Parathyroid adenoma (tissue), 2 donors: ENCODE measurements around the gene ZNF469.

Experiments used
- H2AFZ ChIP-seq: fragments of 300-600 bp; sonication (generic); one replicate; pipeline ENCODE4 v1.7.0; 2017; ENCODE audit warnings: antibody characterized with exemption, mild to moderate bottlenecking
- H3K27ac ChIP-seq: fragments of 300-600 bp; sonication (generic); one replicate; pipeline ENCODE4 v1.7.0; 2017
- H3K27me3 ChIP-seq: fragments of 300-600 bp; sonication (generic); one replicate; pipeline ENCODE4 v1.7.0; 2017; ENCODE audit warnings: low read length; ENCODE audit not compliant: control insufficient read depth, insufficient read depth
- H3K36me3 ChIP-seq: fragments of 300-600 bp; sonication (generic); one replicate; pipeline ENCODE4 v1.7.0; 2017; ENCODE audit warnings: low read length; ENCODE audit not compliant: control insufficient read depth, insufficient read depth
- H3K4me1 ChIP-seq: fragments of 300-600 bp; sonication (generic); one replicate; pipeline ENCODE4 v1.7.0; 2017; ENCODE audit warnings: control low read depth
- H3K4me2 ChIP-seq: fragments of 300-600 bp; sonication (generic); one replicate; pipeline ENCODE4 v1.7.0; 2017; ENCODE audit warnings: low read length
- H3K4me3 ChIP-seq: fragments of 300-600 bp; sonication (generic); one replicate; pipeline ENCODE4 v1.7.0; 2017; ENCODE audit warnings: low read depth, low read length
- H3K79me2 ChIP-seq: fragments of 300-600 bp; sonication (generic); one replicate; pipeline ENCODE4 v1.7.0; 2017; ENCODE audit warnings: control low read depth
- H3K9ac ChIP-seq: fragments of 300-600 bp; sonication (generic); one replicate; pipeline ENCODE4 v1.7.0; 2017; ENCODE audit warnings: mild to moderate bottlenecking
- H3K9me3 ChIP-seq: fragments of 300-600 bp; sonication (generic); one replicate; pipeline ENCODE4 v1.7.0; 2017; ENCODE audit warnings: low read length; ENCODE audit not compliant: control insufficient read depth
- TF ChIP-seq, protein P1 (sequence below): fragments of 300-600 bp; sonication (generic); IDR thresholded peaks from one replicate; pipeline ENCODE4 v1.7.0; 2017; ENCODE audit warnings: antibody characterized with exemption, mild to moderate bottlenecking
- donor health status: primary hyperparathyroidism.

Gene ZNF469

DNA sequence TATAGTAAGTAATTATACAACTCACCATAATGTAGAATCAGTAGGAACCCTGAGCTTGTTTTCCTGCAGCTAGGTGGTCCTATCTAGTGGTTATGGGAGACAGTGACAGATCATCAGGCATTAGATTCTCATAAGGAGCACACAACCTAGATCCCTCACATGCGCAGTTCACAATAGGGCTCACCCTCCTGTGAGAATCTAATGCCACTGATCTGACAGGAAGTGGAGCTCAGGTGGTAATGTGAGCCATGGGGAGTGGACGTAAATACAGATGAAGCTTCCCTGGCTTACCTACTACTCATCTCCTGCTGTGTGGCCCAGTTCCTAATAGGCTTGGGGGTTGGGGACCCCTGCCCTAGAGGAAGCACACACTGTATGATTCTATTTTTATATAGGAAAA lies 21.8 kb upstream of the ZNF469 start:
- no peaks in the 10 kb centered on the region for H3K36me3 ChIP-seq
- TF ChIP-seq, protein P1, sequence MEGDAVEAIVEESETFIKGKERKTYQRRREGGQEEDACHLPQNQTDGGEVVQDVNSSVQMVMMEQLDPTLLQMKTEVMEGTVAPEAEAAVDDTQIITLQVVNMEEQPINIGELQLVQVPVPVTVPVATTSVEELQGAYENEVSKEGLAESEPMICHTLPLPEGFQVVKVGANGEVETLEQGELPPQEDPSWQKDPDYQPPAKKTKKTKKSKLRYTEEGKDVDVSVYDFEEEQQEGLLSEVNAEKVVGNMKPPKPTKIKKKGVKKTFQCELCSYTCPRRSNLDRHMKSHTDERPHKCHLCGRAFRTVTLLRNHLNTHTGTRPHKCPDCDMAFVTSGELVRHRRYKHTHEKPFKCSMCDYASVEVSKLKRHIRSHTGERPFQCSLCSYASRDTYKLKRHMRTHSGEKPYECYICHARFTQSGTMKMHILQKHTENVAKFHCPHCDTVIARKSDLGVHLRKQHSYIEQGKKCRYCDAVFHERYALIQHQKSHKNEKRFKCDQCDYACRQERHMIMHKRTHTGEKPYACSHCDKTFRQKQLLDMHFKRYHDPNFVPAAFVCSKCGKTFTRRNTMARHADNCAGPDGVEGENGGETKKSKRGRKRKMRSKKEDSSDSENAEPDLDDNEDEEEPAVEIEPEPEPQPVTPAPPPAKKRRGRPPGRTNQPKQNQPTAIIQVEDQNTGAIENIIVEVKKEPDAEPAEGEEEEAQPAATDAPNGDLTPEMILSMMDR: no peak
- H3K27ac ChIP-seq: no peak overlapping the region
- no peaks in the 10 kb centered on the region for H3K79me2 ChIP-seq
- no peak overlapping the region for H3K4me3 ChIP-seq
- H2AFZ ChIP-seq: no peak overlapping the region
- H3K4me2 ChIP-seq: no peak overlapping the region
- no peak overlapping the region for H3K9ac ChIP-seq
- no peaks in the 10 kb centered on the region for H3K9me3 ChIP-seq
- H3K4me1 ChIP-seq: no peaks in the 10 kb centered on the region
- H3K27me3 ChIP-seq: no peaks in the 10 kb centered on the region

DNA sequence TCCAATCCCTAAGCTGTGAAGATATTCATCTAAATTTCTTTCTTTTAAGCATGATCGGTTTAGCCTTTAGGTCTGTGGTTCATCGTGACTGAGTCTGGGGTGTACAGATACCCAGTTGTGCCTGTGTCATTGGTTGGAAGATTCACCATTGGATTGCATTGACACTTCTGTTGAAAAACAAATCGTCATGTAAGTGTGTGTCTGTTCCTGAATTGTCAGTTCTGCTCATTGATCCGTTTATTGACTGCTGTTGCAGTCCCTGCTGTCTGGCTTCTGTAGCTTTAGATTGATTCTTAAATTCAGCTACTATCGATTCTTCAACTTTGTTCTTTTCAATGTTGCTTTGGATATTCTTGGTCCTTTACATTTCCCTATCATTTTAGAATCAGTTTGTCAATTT lies 21.0 kb upstream of the ZNF469 start:
- H3K4me3 ChIP-seq: no peak overlapping the region
- H3K27ac ChIP-seq: no peak overlapping the region
- H3K79me2 ChIP-seq: no peaks in the 10 kb centered on the region
- H2AFZ ChIP-seq: no peak overlapping the region
- no peaks in the 10 kb centered on the region for H3K27me3 ChIP-seq
- H3K4me2 ChIP-seq: no peak overlapping the region
- H3K9me3 ChIP-seq: no peaks in the 10 kb centered on the region
- no peaks in the 10 kb centered on the region for H3K36me3 ChIP-seq
- TF ChIP-seq, protein P1: no peak
- H3K9ac ChIP-seq: no peak overlapping the region
- no peaks in the 10 kb centered on the region for H3K4me1 ChIP-seq

DNA sequence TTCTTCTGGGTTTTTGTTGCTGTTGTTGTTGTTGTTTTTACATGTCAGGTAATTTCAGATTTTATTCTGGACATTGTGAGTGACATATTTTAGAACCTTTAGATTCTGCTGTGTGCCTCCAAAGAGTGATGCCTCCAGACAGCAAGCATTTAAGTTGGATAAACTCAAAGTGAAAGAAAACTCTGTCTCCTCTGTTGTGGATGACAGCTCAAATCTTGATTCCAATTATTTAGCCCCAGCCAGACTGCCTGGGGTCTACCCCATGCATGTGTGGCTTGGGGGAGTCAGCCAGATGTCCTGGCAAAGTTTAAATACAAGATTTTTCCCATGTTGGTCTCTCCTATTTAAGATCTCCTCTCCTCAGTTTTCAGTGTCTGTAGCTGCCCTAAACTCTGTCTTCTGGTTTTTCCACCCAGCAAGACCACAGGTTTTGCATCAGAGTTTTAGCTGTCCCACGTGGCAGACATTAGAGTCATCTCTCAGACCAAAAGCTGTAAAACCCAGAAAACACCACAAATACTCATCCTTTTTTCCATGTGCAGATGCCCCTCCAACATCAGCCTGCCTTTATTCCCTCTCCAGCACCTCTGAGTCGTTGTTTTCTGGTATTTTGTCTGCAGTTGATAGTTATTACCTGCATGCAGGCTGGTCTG lies 19.4 kb upstream of the ZNF469 start:
- Histone ChIP-seq H3K36me3 (no peaks in the 10 kb centered on the region), H3K4me3 (no peak overlapping the region), H2AFZ (no peak overlapping the region), H3K9me3 (no peaks in the 10 kb centered on the region), H3K27me3 (no peaks in the 10 kb centered on the region), H3K79me2 (no peaks in the 10 kb centered on the region), H3K4me1 (no peaks in the 10 kb centered on the region), H3K27ac (no peak overlapping the region), H3K4me2 (no peak overlapping the region), H3K9ac (no peak overlapping the region)
- TF ChIP-seq, protein P1: no peak

DNA sequence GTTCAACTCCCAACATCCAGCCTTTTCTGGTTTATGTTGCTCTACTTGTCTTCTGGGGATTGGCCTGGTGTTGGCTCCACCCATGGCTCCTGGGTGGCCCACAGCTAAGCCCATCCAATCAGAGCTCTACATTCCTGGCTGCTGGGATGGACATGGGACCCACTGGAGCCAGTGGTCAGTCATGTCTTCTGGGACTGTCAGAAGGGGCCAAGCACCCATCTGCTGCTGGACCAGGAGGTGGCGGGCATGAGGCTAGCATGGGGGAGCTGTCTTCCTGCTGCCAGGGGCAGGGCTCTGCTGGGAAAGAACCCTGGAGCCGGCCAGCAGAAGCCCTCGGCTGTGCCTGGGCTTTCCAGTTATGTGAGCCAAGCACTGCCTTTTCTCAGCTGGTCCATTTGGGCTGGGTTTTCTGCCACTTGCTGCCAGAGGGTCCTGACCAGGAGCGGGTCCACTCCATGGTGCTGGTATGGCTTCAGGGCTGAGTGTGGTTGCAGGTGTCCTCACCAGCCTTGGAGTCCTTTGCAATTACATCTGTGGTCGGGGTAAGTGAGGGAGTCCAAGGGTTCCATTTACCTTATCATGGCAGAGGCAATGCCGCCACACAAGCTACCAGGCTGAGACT lies 17.4 kb upstream of the ZNF469 start:
- H3K9me3 ChIP-seq: no peaks in the 10 kb centered on the region
- H3K27me3 ChIP-seq: no peaks in the 10 kb centered on the region
- no peak overlapping the region for H3K9ac ChIP-seq
- no peak overlapping the region for H2AFZ ChIP-seq
- H3K36me3 ChIP-seq: no peaks in the 10 kb centered on the region
- H3K4me3 ChIP-seq: no peak overlapping the region
- H3K27ac ChIP-seq: no peak overlapping the region
- TF ChIP-seq, protein P1: no peak
- no peak overlapping the region for H3K4me2 ChIP-seq
- H3K79me2 ChIP-seq: no peaks in the 10 kb centered on the region
- no peaks in the 10 kb centered on the region for H3K4me1 ChIP-seq
